Right lobe of liver (tissue), 4 donors: ENCODE data around the gene ALG13.

Experiments
- CTCF ChIP-seq, 4 donors: fragments of 200-600 bp in 3 of 4; fragments of 450-650 bp in 1 of 4; IDR thresholded peaks; one replicate each; pipeline versions ENCODE4 v1.5.1 to v1.8.0; 2016 to 2022; ENCODE audit warnings: antibody characterized with exemption in 4 of 4, mild to moderate bottlenecking in 2 of 4
- POLR2A ChIP-seq: fragments of 450-650 bp; IDR thresholded peaks from one replicate; pipeline ENCODE4 v1.6.1; 2017; ENCODE audit warnings: antibody characterized with exemption, mild to moderate bottlenecking
- donor health status: DM: no; HTN: no; CAD: no.
- donor health status: DM: no; HTN: no; CAD: no.
- donor health status: DM: no; HTN: yes; CAD: no.

- no peak for TF ChIP-seq POLR2A
- no peak for TF ChIP-seq CTCF (IDR thresholded peaks at IDR 0.05)
These were observed 18.7 kb upstream of the ALG13 start for GRCh38 chrX:111662292-111662691.
